Activated CD4-positive, alpha-beta T cell treated with anti-CD3 and anti-CD28 coated beads for 36 hours (primary cell): Measurements from ENCODE around the gene HRNR. TPM values are rescaled to one million over a fixed set of nuclear protein-coding genes. Genes with fewer than 3 reads are reported as not detected.

Experiments
- ATAC-seq: fragments of 200-7000 bp; cut with Tn5 transposase; one replicate; pipeline ENCODE4 v1.10.0; 2021; ENCODE audit warnings: mild to moderate bottlenecking, moderate library complexity
- CTCF ChIA-PET: fragments of 350-600 bp; sonication (Branson Sonifier 250); formaldehyde crosslinking; loops from one replicate; lab custom pipeline; 2021; ENCODE audit warnings: antibody characterized with exemption; lab: Charles Lee
- POLR2A ChIA-PET: fragments of 350-600 bp; sonication (Branson Sonifier 250); formaldehyde crosslinking; loops from one replicate; lab custom pipeline; 2021; ENCODE audit warnings: antibody characterized with exemption, inconsistent platforms; lab: Charles Lee
- DNase-seq: peaks from one replicate; pipeline ENCODE4 v3.0.0-alpha.2; 2020
- H3K27ac Mint-ChIP-seq: one replicate; pipeline ENCODE4 v1.8.0; 2021; ENCODE audit warnings: mixed read lengths
- H3K27me3 Mint-ChIP-seq: one replicate; pipeline ENCODE4 v1.8.0; 2021; ENCODE audit warnings: mixed read lengths
- H3K36me3 Mint-ChIP-seq: one replicate; pipeline ENCODE4 v1.8.0; 2021; ENCODE audit warnings: low read depth, mixed read lengths
- H3K4me1 Mint-ChIP-seq: one replicate; pipeline ENCODE4 v1.8.0; 2021; ENCODE audit warnings: mixed read lengths
- H3K4me3 Mint-ChIP-seq: one replicate; pipeline ENCODE4 v1.8.0; 2021; ENCODE audit warnings: mild to moderate bottlenecking, moderate library complexity, mixed read lengths
- H3K9me3 Mint-ChIP-seq: one replicate; pipeline ENCODE4 v1.8.0; 2021; ENCODE audit warnings: low read depth, mixed read lengths
- intact Hi-C, 2 experiments: fragments of 100-400 bp; cut with DNase I in 1 of 2; cut with micrococcal nuclease in 1 of 2; formaldehyde crosslinking; loops; one replicate each; pipeline versions ENCODE4 v1.14.2 to v1.15.1; 2022 to 2024; cut with DNase I, micrococcal nuclease
- total RNA-seq, 2 experiments: library from RNA; stranded (reverse); gene quantifications; one replicate each; pipeline ENCODE4 v1.2.3, GENCODE V29; 2021

HRNR gene
- total RNA-seq, 2 experiments from 2014 or later = not detected

- ATAC-seq (peak; percentile 66), DNase-seq (peak; percentile 91)
- Mint-ChIP-seq H3K27ac (peak overlapping the region; percentile 48), H3K27me3 (peaks cover 17% of the 10 kb centered on the region), H3K9me3 (no peaks in the 10 kb centered on the region), H3K36me3 (no peaks in the 10 kb centered on the region), H3K4me3 (peak overlapping the region; percentile 65), H3K4me1 (peaks cover 8% of the 10 kb centered on the region)
- intact Hi-C loops = loop anchor here (1.0 to 10.0 kb wide), 10 partner anchors 78 to 344 kb away; no protein-coding TSS in a partner anchor
- POLR2A ChIA-PET = interaction anchor here (0.7 kb wide), 1 partner anchor 269 kb away, joined by 3 read pairs; no protein-coding TSS in a partner anchor
- CTCF ChIA-PET = interaction anchor here (0.7 to 9.3 kb wide), 33 partner anchors 9 to 1103 kb away, joined by 3 to 193 read pairs (median 5); partner anchors contain the start of gene S100A11
These were observed 35.1 kb downstream of the HRNR start for GRCh38 chr1:152188673-152189591.

DNA sequence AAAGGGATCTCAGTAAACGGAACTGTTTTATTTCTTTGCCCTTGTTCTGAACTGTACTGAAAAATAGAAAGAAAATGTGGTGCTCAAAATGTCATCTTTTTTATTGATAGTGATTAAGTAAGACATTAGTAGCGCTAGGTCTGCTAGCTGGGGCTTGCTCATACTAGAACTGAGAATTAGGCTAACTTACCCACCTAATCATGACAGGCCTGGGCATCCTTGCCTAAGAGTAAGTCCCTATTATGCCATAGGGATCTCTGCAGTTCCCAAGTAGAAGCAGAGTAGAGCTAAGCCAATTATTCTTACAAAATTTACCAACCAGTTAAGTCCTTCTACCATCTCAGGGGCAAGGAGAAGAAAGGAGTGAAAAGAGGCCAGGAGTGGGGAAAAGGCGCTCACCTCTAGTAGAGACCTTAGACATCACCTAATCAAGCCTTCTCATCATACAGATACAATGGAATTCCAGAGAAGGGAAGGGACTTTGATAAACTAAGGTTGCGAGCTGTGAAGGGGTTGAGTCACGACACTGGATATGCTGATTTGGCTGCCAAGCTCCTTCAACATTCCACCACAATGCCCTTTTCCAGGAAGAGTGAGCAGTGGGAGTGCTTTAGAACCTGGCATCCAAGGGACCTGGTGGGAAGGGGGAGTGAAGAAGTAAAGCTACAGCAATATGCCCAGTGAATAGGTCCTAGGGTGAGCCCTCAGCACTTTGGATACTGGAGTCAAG is 37.3 kb downstream of the HRNR start:
- POLR2A ChIA-PET = no interaction called here
- intact Hi-C loops = loop anchor here (5.0 to 10.0 kb wide), 4 partner anchors 222 to 299 kb away; no protein-coding TSS in a partner anchor
- Mint-ChIP-seq H3K9me3 (no peaks in the 10 kb centered on the region), H3K4me1 (peaks cover 8% of the 10 kb centered on the region), H3K27me3 (peaks cover 18% of the 10 kb centered on the region), H3K4me3 (no peak overlapping the region), H3K36me3 (no peaks in the 10 kb centered on the region), H3K27ac (no peak overlapping the region)
- ATAC-seq (no peak), DNase-seq (no peak)
- CTCF ChIA-PET = interaction anchor here (0.6 to 10.3 kb wide), 17 partner anchors 11 to 654 kb away, joined by 3 to 193 read pairs (median 4); no protein-coding TSS in a partner anchor

GRCh38 chr1:152185544-152186391 is 38.2 kb downstream of the HRNR start:
- Mint-ChIP-seq H3K4me1 (peaks cover 8% of the 10 kb centered on the region), H3K36me3 (no peaks in the 10 kb centered on the region), H3K4me3 (no peak overlapping the region), H3K27ac (no peak overlapping the region), H3K27me3 (peaks cover 18% of the 10 kb centered on the region), H3K9me3 (no peaks in the 10 kb centered on the region)
- CTCF ChIA-PET = interaction anchor here (0.6 to 10.3 kb wide), 24 partner anchors 10 to 303 kb away, joined by 3 to 193 read pairs (median 4); partner anchors contain the start of genes S100A11 and TCHH
- POLR2A ChIA-PET = interaction anchor here (0.7 kb wide), 1 partner anchor 244 kb away, joined by 4 read pairs; no protein-coding TSS in a partner anchor
- DNase-seq (peak; percentile 43), ATAC-seq (peak; percentile 37)
- intact Hi-C loops = loop anchor here (1.0 to 10.0 kb wide), 7 partner anchors 42 to 298 kb away; no protein-coding TSS in a partner anchor

DNA sequence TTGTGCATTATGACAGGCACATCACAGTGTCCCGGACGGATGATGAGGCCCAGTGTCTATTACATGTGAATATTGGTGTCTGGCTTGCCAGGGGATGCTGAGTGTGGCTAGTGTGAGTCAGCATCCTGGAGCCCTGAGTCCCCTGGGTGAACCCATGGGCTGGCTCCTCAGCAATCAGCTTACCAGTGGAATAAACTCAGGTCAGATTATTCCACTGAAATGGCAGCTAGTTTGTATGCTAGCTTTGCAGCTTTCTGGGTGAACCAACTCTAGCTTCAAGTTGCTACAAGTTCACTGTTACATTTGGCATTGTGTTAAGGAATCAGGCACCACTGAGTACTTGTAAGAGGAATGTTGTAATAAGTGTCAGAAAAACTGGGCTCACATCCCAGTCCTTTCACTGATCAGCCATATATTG is 41.0 kb downstream of the HRNR start:
- H3K4me3 Mint-ChIP-seq = no peak overlapping the region
- CTCF ChIA-PET = interaction anchor here (0.6 to 10.3 kb wide), 14 partner anchors 7 to 276 kb away, joined by 3 to 193 read pairs (median 4); no protein-coding TSS in a partner anchor
- no peak overlapping the region for H3K27ac Mint-ChIP-seq
- intact Hi-C loops = loop anchor here (10.0 kb wide), 2 partner anchors 218 to 248 kb away; no protein-coding TSS in a partner anchor
- H3K36me3 Mint-ChIP-seq = no peaks in the 10 kb centered on the region
- DNase-seq (peak; percentile 32), ATAC-seq (peak; percentile 42)
- H3K4me1 Mint-ChIP-seq = peaks cover 3% of the 10 kb centered on the region
- H3K9me3 Mint-ChIP-seq = no peaks in the 10 kb centered on the region
- POLR2A ChIA-PET = no interaction called here
- H3K27me3 Mint-ChIP-seq = peaks cover 14% of the 10 kb centered on the region

- Mint-ChIP-seq H3K27me3 (peaks cover 14% of the 10 kb centered on the region), H3K27ac (no peak overlapping the region), H3K36me3 (no peaks in the 10 kb centered on the region), H3K9me3 (no peaks in the 10 kb centered on the region), H3K4me3 (no peak overlapping the region), H3K4me1 (peaks cover 3% of the 10 kb centered on the region)
- ChIA-PET POLR2A (no interaction called here), CTCF (interaction anchor here (1.0 to 10.3 kb wide), 9 partner anchors 7 to 276 kb away, joined by 3 to 193 read pairs (median 5); no protein-coding TSS in a partner anchor)
- DNase-seq (peak; percentile 11), ATAC-seq (peak; percentile 53)
- intact Hi-C loops = loop anchor here (10.0 kb wide), 2 partner anchors 218 to 248 kb away; no protein-coding TSS in a partner anchor
These were observed 41.6 kb downstream of the HRNR start for GRCh38 chr1:152182431-152182830.

GRCh38 chr1:152179566-152179965 is 44.4 kb downstream of the HRNR start:
- DNase-seq = no peak
- Mint-ChIP-seq H3K27ac (no peak overlapping the region), H3K36me3 (no peaks in the 10 kb centered on the region), H3K4me1 (no peaks in the 10 kb centered on the region), H3K9me3 (no peaks in the 10 kb centered on the region), H3K4me3 (no peak overlapping the region), H3K27me3 (peaks cover 10% of the 10 kb centered on the region)
- intact Hi-C loops = no loop called here
- ChIA-PET POLR2A (interaction anchor here (0.7 kb wide), 1 partner anchor 13 kb away, joined by 7 read pairs; no protein-coding TSS in a partner anchor), CTCF (interaction anchor here (0.6 to 10.3 kb wide), 6 partner anchors 13 to 191 kb away, joined by 3 to 175 read pairs (median 4); no protein-coding TSS in a partner anchor)
- ATAC-seq = no peak

- no peaks in the 10 kb centered on the region for H3K36me3 Mint-ChIP-seq
- intact Hi-C loops = loop anchor here in 1 of 2 experiments (1.0 kb wide), 1 partner anchor 8 kb away; no protein-coding TSS in a partner anchor
- no peak for ATAC-seq
- H3K27ac Mint-ChIP-seq = no peak overlapping the region
- peaks cover 4% of the 10 kb centered on the region for H3K27me3 Mint-ChIP-seq
- H3K4me1 Mint-ChIP-seq = peaks cover 7% of the 10 kb centered on the region
- ChIA-PET POLR2A (no interaction called here), CTCF (interaction anchor here (0.5 to 1.4 kb wide), 2 partner anchors 12 to 62 kb away, joined by 3 to 4 read pairs; no protein-coding TSS in a partner anchor)
- no peak overlapping the region for H3K4me3 Mint-ChIP-seq
- H3K9me3 Mint-ChIP-seq = no peaks in the 10 kb centered on the region
- DNase-seq = no peak
These were observed 53.6 kb downstream of the HRNR start for GRCh38 chr1:152170287-152170905.

DNA sequence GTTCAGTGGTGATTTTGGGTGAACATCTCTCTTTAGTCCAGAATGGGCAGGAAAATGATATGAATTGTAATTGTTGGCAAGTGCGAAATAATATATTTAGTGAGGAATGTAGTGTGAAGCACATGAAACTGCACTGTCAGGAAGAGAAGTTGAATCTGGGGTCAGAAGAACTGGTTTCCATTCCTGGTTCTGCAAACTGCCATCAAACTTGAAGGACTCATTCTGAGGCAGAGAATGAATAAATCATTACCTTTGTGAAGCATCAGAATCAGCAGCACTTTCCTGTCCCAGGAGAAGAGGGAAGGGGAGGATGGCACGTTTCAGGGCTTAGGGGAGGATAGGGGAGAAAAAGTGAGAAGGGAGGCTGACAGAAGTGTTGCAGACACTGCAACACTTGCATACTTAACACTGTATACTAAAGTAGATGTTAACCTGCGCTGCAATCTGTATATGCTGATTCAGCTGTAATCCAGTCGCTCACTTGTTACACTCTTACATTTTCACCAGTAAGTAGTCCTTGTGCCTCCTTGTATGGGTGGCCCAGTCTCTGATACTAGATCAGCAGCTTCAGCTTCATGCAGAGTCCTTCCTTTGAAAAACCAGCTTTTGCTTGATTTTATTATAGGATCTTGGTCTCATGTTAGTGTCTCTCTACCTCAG is 54.5 kb downstream of the HRNR start:
- intact Hi-C loops = loop anchor here in 1 of 2 experiments (1.0 kb wide), 1 partner anchor 9 kb away; no protein-coding TSS in a partner anchor
- H3K4me1 Mint-ChIP-seq = peaks cover 7% of the 10 kb centered on the region
- H3K36me3 Mint-ChIP-seq = no peaks in the 10 kb centered on the region
- H3K4me3 Mint-ChIP-seq = no peak overlapping the region
- ATAC-seq = no peak
- ChIA-PET POLR2A (no interaction called here), CTCF (interaction anchor here (0.5 to 1.4 kb wide), 3 partner anchors 13 to 61 kb away, joined by 3 to 4 read pairs (median 4); no protein-coding TSS in a partner anchor)
- peaks cover 1% of the 10 kb centered on the region for H3K27me3 Mint-ChIP-seq
- DNase-seq = no peak
- no peaks in the 10 kb centered on the region for H3K9me3 Mint-ChIP-seq
- H3K27ac Mint-ChIP-seq = no peak overlapping the region

DNA sequence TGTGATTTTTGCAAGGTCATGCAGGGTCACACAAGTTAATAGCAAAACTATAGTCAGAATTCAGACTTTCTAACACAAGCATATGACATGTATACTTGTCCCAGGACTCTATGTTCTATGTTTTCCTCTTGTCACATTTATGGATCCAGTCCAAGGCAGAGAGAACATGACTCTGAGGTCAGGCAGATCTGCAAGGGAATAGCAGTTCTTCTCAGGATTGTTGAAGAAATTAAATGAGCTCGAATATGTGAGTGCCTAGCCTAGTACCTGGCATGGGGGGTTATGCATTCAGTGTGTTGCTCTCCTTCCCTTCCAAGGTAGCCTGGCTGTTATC is 55.5 kb downstream of the HRNR start:
- no peak for ATAC-seq
- Mint-ChIP-seq H3K36me3 (no peaks in the 10 kb centered on the region), H3K27me3 (peaks cover 4% of the 10 kb centered on the region), H3K9me3 (no peaks in the 10 kb centered on the region), H3K4me1 (peaks cover 7% of the 10 kb centered on the region), H3K27ac (no peak overlapping the region), H3K4me3 (no peak overlapping the region)
- intact Hi-C loops = no loop called here
- POLR2A ChIA-PET = no interaction called here
- CTCF ChIA-PET = interaction anchor here (1.0 kb wide), 1 partner anchor 17 kb away, joined by 4 read pairs; no protein-coding TSS in a partner anchor
- no peak for DNase-seq
